Middle frontal gyrus (tissue), 1 donor: ENCODE results near the gene RASGEF1C.

Experiments
- DNase-seq: peaks from one replicate; pipeline ENCODE4 v3.0.0-alpha.2; 2015; ENCODE audit warnings: low spot score; ENCODE audit errors: extremely low spot score

The RASGEF1C gene

GRCh38 chr5:180160789-180161188 is 48.2 kb downstream of the RASGEF1C start:
- DNase-seq, result no peak

DNA sequence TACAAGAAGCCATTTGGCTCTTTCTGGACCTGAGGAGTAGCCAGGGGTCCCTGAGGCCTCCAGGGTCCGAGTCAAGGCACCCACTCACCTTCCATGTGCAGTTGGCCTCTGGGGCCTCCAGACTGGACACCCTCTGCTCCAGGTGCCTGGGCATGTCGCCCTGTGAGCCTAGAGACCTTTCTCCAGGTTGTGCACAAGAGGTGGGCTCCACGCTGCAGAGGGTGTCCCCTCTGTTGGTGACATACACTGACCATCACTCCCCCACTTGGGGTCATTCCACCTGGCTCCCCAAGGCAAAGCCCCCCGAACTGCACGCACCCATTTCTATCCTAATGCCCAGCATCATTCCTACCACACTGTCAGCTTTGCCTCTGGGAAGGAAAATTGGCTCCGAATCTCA is 48.8 kb downstream of the RASGEF1C start:
- no peak for DNase-seq

DNA sequence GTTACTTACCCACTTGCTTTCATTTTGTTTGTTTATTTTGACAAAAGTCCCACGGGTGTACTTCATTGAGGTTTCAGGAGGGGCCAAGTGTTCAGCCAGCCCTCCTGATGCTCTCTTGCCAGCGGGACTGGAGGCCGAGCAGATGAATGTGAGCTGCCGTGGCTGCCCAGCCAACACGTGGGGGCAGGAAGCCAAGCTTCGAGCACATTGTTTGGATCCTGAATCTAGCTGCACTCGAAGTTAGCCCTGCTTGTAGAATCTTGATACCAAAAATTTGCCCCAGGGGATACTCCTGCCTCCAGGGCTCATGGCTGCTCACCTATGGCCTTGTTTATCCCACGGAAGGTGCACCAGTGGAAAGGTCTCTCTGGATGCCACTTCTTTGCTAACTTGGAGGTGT is 49.3 kb downstream of the RASGEF1C start:
- no peak for DNase-seq

DNA sequence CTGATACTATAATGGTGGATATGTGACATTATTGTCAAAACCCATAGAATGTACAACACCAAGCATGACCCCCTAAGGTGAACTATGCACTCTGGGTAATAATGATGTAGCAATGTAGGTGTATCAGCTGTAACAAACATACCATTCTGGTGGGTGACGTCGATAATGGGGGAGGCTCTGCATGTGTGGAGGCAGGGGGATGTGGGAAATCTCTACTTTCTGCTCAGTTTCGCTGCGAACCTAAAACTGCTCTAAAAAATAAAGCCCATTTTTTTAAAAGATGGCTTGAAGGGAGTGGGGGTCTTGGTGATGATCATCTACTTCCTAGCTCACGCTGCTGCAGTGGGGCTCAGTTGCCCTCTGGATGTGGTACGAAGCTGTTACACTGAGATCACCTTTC is 51.1 kb downstream of the RASGEF1C start:
- no peak for DNase-seq

DNA sequence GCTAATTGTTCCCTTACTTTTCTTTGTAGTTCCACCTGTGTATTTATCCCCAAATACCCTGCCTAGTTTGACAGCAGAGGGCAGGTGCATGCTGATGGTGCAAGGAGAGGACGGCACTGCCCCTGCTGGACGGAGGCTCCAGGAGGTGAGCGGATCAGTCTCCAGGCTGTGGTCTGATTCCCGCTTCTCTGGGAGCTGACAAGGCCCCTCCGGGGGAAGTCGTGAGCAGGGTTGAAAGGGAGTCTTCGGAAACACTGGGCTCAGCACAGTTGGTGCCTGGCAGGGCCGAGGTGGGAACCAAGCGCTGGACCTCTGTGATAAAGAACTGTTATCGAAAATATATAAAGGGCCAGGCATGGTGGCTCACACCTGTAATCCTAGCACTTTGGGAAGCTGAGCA is 52.9 kb downstream of the RASGEF1C start:
- no peak for DNase-seq

- DNase-seq, result no peak
Observed at GRCh38 chr5:180155365-180155926, 53.6 kb downstream of the RASGEF1C start.

GRCh38 chr5:180154821-180155364 is 54.1 kb downstream of the RASGEF1C start:
- DNase-seq, result no peak

DNA sequence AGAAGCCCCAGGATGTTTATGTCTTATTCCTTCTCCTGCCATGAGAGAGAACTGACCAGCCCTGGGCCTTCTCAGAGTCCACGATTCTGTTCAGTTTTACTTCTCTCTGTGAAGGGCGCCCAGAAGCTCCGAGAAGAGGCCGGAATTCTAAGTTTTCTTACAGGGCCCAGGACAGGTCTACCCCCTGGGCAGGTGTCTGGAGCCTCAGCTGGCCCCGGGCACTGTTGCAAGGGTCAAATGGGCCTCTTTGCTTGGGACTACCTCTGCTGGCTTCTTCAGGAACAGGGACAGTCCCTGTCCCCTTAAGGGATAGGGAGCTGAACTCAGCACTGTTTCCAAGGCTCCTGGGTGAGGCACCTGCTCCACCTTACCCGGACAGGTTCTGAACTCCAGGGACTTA is 55.0 kb downstream of the RASGEF1C start:
- DNase-seq, result no peak

DNA sequence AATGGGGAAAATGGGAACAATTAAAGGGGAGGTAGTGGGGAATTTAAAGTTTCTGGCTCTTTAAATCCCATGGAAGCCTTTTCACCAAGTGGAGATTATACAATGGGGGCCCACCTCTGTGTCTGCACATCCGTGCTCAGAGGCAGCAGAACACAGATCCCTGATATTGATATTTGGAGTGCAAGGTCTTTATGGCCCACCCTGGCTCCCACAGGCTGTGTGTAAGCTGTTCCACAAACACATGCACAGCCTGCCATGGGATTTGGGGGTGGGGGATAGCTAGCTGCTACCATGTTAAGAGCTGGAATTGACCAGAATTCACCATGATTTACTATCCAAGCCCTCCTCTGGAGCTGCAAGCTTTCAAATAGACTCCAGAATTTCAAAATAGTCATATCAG is 55.9 kb downstream of the RASGEF1C start:
- no peak for DNase-seq

DNA sequence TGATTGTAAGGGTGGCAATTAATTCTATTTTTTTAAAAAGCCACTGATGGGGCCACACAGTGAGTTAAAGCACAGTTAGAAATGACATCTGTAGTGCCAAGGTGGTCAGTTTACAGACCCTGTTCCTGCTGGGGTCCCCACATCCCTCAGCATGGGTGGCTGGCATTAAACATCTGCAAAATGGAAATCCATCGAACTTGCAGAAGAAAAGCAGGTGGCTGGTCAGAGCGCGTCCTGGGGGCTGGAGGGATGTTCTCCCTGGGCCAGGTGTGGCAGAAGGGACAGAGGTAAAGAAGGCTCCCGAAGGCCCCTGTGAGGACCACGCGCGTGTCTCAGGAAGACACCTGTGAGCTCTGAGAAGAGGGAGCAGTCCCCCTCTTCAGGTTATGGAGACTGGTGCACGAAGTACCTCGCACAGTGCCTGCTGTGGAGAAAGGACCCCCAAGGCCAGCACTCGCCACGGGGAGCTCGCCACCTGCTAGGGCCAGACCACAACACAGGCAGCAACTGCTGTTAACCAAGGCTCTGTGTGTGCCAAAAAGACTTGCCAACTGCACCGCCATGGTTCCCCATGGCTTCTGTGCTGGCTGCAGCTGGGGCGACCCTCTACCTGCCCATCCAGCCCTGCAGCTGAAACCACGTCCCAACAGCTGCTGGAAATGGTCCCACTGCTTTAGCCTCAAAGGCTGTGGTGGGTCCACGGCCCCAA is 65.2 kb downstream of the RASGEF1C start:
- no peak for DNase-seq

GRCh38 chr5:180142824-180143610 is 66.0 kb downstream of the RASGEF1C start:
- no peak for DNase-seq

DNA sequence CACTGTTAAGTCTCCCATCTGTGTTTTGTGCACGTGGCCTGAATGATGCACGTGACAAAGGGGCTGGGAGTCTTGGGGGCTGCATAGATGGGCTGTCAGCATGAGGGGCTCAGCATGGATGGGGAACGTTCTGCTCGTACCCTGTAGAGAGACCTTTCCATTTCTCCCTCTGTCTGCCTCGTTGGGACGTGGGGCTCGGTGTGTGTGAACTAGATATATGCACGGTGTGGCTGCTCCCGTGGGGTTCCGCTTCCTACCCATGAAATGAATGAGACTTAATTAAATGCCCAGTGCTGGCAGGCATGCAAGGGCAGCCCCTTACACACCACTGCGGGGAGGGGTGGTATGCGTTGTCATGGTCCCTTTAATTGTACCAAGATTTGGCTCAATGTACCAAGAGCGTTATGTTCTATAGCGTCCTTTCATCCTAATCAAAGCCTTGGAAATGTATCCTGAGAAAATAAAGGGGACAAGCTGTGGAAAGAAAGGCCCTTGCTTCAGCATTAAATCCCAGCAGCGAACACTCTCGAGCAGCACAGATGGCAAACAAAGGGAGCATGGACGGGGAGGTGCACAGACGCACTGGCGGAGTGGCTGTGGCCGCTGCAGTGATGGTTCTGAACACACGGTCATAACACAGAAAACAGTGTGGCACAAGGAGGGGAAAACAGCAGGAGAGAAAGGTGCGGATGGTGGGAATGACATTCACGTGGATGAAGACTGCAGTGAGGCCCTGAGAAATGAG is 66.8 kb downstream of the RASGEF1C start:
- DNase-seq, result no peak

GRCh38 chr5:180141068-180141660 is 67.8 kb downstream of the RASGEF1C start:
- DNase-seq, result no peak

- no peak for DNase-seq
Observed at GRCh38 chr5:180140571-180140970, 68.4 kb downstream of the RASGEF1C start.

DNA sequence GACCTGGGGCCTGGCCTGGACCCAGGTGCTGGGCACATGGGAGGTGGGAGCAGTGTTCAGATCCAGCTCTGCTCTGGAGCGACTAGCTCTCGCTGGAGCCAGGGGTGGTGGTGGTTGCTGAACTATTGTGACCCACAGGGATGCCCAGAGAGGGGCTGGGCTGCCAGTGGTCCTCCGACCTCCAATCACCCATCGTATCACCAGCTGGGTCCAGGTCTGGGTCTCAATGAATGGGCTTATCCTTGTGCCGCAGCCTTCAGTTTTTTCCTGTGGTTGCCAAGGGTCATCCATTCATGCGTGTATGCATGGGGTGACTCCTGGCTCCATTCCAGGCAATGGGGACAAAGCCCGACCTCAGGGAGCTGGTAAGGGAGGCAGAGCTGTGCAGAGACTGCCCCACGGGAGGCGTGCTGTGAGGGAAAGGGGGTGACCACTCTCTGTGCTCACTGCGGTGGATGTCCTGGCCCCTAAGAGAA is 68.9 kb downstream of the RASGEF1C start:
- no peak for DNase-seq

DNA sequence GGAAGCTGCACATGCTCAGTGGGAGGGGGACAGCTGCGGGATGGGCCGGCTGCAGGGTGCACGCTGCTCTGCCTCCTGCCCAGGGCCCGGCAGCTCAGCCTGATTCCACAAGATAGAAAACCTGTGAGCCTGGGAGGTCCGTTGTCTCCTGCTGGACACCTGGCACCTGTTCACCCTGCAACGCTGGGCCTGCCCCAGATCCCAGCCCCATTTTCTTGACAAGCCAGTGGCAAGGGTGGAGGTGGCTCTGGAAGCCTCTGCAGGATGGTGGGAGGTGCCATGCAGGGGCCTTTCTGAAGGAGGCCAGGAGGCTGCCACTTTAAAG is 69.3 kb downstream of the RASGEF1C start:
- DNase-seq, result no peak

- DNase-seq, result no peak
Observed at GRCh38 chr5:180138976-180139730, 69.9 kb downstream of the RASGEF1C start.

DNA sequence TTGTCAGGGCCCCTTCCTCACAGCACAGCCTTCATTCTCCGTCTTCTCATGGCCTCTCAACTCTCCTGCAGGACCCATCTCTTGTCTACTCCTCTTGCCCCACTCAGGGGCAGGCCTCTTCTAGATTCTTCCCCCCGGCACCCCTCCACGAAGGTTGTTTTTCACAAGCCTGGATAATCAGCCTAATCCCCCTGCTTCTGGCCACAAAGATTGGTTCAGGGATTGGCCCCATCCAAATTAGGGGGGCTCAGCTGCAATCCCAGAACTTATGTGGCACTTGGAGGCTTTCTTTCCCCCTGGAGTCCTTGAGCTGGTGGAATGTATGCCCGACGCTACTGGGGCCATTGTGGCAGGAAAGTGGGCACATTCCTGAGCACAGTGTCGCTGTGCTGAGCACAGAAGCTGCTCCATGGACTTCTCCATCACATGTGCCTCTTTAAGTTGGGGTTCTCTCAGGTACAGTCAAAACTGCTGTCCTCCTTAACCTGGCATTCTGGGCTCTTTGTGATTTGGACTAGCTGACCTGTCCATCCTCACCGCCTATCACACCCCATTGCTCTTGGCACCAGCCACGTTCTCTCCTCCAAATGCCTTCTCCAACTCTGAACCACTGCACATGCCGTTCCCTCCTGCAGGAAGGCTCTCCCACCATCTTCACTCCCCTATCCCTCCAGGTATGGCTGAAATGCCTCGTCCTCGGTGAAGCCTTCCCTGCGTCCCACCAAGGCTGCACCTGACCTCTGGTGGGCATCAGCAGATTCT is 70.6 kb downstream of the RASGEF1C start:
- DNase-seq, result no peak

DNA sequence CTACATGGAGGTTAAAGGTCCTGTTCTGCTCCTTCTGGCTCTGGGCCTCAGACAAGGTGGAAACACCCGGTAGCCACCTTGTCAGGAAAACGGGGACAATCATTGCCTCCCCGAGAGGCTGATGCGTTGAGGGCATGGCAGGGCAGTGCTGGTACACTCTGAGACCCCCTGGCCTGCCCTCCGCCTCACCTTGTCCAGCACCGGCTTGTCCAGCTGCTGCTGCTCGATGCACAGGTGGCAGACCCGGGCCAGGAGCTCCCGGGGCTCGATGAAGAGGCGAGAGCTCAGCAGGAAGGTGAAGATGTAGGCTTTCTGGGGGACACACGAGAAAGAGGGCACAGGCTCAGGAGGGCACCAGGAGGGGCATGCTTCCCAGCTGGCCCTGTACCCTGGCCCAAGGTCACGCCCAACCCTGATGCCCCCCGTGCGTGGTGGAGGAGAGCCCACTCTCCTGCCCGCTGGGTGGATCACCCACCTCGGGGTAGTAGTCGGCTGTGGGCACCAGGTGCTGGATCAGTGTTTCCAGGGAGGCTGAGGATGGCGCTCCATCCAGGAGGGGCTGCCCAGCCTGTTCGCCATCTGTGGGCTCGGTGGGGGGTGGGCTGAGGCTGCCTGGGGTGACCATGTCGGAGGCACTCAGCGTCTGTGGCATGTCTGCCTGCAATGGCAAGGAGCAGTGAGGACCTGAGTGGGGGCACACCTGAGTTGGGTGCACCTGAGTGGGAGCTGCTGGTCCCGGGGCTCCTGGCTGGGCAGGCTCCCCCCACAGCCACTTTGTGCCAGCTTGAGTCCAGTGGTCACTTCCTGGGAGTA is 71.4 kb downstream of the RASGEF1C start:
- DNase-seq, result no peak
